GM12891 (cell line): Measurements from ENCODE around the gene TSPAN3.

Experiments
- PAX5 ChIP-seq: IDR thresholded peaks from 2 replicates; pipeline ENCODE4 v1.6.1; 2011; ENCODE audit warnings: low read length, moderate library complexity, mild to moderate bottlenecking; ENCODE audit not compliant: insufficient read depth, severe bottlenecking
- TAF1 ChIP-seq: IDR thresholded peaks from 2 replicates; pipeline ENCODE4 v1.6.1; 2011; ENCODE audit warnings: low read depth, low read length, control low read depth

DNA sequence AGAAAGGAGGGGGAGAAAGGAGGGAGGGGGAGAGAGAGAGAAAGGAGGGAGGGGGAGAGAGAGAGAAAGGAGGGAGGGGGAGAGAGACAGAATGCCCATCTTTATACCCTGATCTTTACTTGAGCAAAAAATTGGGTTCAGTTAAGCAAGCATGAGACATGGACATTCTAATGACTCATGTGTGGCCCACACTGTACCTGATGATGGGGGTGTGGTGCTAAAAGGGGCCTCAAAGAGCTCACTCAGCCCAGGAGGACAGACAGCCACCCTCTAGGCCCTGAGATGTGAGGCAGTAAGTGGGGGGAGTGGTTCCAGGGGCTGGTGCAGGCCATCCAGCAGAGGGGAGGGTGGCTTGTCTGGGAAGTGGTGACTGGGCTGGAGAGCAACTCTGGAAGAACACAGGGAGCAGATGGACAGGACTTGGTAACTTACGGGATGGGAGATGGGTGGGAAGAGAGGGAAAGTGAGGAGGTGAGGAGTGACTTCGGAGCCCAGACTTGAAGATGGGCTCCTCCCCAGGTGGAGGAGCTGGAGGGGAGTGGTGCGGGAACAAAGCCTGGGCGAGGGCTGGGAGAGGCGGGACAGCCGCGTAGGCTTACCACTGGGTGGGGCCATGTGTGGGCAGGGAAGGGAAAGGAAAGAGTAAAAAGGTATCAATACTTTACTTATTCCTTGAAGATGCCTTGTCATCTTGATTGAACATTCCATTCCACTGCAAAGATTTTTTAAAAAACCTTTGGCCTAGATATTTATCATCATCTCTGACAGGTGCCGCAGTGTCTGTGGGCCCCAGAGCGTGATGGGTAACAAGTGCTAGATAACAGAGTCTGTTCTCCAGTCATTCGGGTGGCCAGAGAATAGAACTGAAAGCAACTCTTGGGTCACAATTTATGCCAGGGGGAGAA lies 32.3 kb downstream of the TSPAN3 start:
- TF ChIP-seq PAX5: no peak
- TF ChIP-seq TAF1: no peak
